NCI-H2227 (cell line): Measurements from ENCODE around the gene PLD1.
"Not testable (repeated sequence)": the region's sequence is repeated elsewhere in the genome, so short reads cannot be mapped to it uniquely, and the experiment has no call there.

Experiments
- DNase-seq: peaks from one replicate; lab custom pipeline; 2025; ENCODE audit not compliant: unreplicated experiment; lab: John Stamatoyannopoulos, UW

PLD1 gene

GRCh38 chr3:171566803-171567422 lies 243.4 kb downstream of the PLD1 start:
- DNase-seq, result peak; percentile 68

- DNase-seq, result no peak
Measured at GRCh38 chr3:171565481-171566058, 244.7 kb downstream of the PLD1 start.

GRCh38 chr3:171564748-171565480 lies 245.4 kb downstream of the PLD1 start:
- no peak for DNase-seq

- no peak for DNase-seq
Measured at GRCh38 chr3:171563298-171563697, 247.0 kb downstream of the PLD1 start.

- DNase-seq, result not testable (repeated sequence)
Measured at GRCh38 chr3:171562459-171562858, 247.8 kb downstream of the PLD1 start.

- DNase-seq, result no peak
Measured at GRCh38 chr3:171561596-171562323, 248.5 kb downstream of the PLD1 start.

- no peak for DNase-seq
Measured at GRCh38 chr3:171559586-171559985, 250.7 kb downstream of the PLD1 start.

- DNase-seq, result no peak
Measured at GRCh38 chr3:171558188-171558696, 252.0 kb downstream of the PLD1 start.

GRCh38 chr3:171557173-171557572 lies 253.1 kb downstream of the PLD1 start:
- no peak for DNase-seq

- peak; percentile 63 for DNase-seq
Measured at GRCh38 chr3:171556574-171557145, 253.6 kb downstream of the PLD1 start.

- peak; percentile 33 for DNase-seq
Measured at GRCh38 chr3:171556148-171556547, 254.1 kb downstream of the PLD1 start.

- no peak for DNase-seq
Measured at GRCh38 chr3:171553086-171553485, 257.2 kb downstream of the PLD1 start.

GRCh38 chr3:171552531-171552930 lies 257.8 kb downstream of the PLD1 start:
- DNase-seq, result no peak

GRCh38 chr3:171551296-171551695 lies 259.0 kb downstream of the PLD1 start:
- no peak for DNase-seq
